Neural crest cell (in vitro differentiated cells): ENCODE results near the gene ISM1. TPM values are rescaled to one million over a fixed set of nuclear protein-coding genes. Genes with fewer than 3 reads are reported as not detected.

Source experiments
- DNase-seq: peaks from one replicate; pipeline ENCODE4 v3.0.0; 2021; ENCODE audit warnings: low read depth, mixed read lengths, low spot score
- H3K27ac Mint-ChIP-seq: one replicate; pipeline ENCODE4 v1.8.0; 2021; ENCODE audit warnings: mild to moderate bottlenecking, mixed read lengths; ENCODE audit not compliant: unreplicated experiment
- H3K27me3 Mint-ChIP-seq: 2 replicates; pipeline ENCODE4 v1.8.0; 2021; ENCODE audit warnings: low read depth, mild to moderate bottlenecking, mixed read lengths
- H3K36me3 Mint-ChIP-seq: 2 replicates; pipeline ENCODE4 v1.8.0; 2021; ENCODE audit warnings: low read depth, mild to moderate bottlenecking, mixed read lengths
- H3K4me1 Mint-ChIP-seq: 2 replicates; pipeline ENCODE4 v1.8.0; 2021; ENCODE audit warnings: mixed read lengths
- H3K4me3 Mint-ChIP-seq: one replicate; pipeline ENCODE4 v1.8.0; 2021; ENCODE audit warnings: mild to moderate bottlenecking, mixed read lengths
- H3K9me3 Mint-ChIP-seq: 2 replicates; pipeline ENCODE4 v1.8.0; 2021; ENCODE audit warnings: mixed read lengths
- total RNA-seq: library from RNA; stranded (reverse); gene quantifications from 2 replicates; pipeline ENCODE4 v1.2.1, GENCODE V29; 2021
- TF ChIP-seq, protein P1 (sequence below): fragments of 200-600 bp; sonication (generic); conservative IDR thresholded peaks from 2 replicates; pipeline ENCODE4 v1.5.0; 2021; ENCODE audit warnings: antibody characterized with exemption, mild to moderate bottlenecking

The ISM1 gene
- total RNA-seq, 1 donor from 2014 or later = 0.33 TPM

DNA sequence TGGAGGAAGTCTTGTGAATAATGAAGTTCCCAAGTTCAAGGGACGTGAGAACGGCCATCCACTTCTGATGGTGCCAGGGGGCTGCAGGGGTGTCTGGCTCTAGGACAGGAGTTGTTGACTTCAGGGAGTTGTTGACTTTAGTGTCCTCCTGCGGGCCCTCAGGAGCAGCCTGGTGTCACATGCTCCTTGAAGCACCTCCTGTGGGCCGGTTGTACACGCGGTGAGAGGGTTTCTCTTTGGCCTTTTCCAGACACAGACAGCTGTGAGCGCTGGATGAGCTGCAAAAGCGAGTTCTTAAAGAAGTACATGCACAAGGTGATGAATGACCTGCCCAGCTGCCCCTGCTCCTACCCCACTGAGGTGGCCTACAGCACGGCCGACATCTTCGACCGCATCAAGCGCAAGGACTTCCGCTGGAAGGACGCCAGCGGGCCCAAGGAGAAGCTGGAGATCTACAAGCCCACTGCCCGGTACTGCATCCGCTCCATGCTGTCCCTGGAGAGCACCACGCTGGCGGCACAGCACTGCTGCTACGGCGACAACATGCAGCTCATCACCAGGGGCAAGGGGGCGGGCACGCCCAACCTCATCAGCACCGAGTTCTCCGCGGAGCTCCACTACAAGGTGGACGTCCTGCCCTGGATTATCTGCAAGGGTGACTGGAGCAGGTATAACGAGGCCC, 77.8 kb downstream of the ISM1 start:
- Mint-ChIP-seq H3K36me3 (no peaks in the 10 kb centered on the region), H3K9me3 (no peaks in the 10 kb centered on the region), H3K4me3 (no peak overlapping the region), H3K4me1 (no peaks in the 10 kb centered on the region), H3K27me3 (no peaks in the 10 kb centered on the region), H3K27ac (no peak overlapping the region)
- no peak for DNase-seq
- TF ChIP-seq, protein P1, sequence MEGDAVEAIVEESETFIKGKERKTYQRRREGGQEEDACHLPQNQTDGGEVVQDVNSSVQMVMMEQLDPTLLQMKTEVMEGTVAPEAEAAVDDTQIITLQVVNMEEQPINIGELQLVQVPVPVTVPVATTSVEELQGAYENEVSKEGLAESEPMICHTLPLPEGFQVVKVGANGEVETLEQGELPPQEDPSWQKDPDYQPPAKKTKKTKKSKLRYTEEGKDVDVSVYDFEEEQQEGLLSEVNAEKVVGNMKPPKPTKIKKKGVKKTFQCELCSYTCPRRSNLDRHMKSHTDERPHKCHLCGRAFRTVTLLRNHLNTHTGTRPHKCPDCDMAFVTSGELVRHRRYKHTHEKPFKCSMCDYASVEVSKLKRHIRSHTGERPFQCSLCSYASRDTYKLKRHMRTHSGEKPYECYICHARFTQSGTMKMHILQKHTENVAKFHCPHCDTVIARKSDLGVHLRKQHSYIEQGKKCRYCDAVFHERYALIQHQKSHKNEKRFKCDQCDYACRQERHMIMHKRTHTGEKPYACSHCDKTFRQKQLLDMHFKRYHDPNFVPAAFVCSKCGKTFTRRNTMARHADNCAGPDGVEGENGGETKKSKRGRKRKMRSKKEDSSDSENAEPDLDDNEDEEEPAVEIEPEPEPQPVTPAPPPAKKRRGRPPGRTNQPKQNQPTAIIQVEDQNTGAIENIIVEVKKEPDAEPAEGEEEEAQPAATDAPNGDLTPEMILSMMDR = no peak

DNA sequence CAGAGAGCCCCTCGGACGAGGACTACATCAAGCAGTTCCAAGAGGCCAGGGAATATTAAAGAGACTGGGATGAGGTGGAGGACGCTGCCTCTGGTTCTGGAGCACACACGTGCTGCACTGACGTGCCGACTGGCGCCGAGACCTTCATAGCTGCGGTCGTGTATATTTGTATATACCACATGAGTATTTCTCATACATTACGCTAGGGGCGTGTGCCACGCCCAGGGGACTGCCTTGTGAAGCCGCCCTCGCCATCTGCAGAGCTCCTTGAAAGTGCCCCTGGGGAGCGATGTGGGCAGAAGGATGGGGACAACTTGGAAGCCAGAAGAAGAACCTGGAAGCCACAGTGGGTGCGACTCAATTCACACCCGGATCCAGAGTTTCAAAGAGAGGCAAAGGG, 78.3 kb downstream of the ISM1 start:
- TF ChIP-seq, protein P1 = no peak
- H3K4me3 Mint-ChIP-seq = no peak overlapping the region
- no peak overlapping the region for H3K27ac Mint-ChIP-seq
- H3K27me3 Mint-ChIP-seq = no peaks in the 10 kb centered on the region
- no peaks in the 10 kb centered on the region for H3K9me3 Mint-ChIP-seq
- no peaks in the 10 kb centered on the region for H3K4me1 Mint-ChIP-seq
- DNase-seq = no peak
- H3K36me3 Mint-ChIP-seq = no peaks in the 10 kb centered on the region

DNA sequence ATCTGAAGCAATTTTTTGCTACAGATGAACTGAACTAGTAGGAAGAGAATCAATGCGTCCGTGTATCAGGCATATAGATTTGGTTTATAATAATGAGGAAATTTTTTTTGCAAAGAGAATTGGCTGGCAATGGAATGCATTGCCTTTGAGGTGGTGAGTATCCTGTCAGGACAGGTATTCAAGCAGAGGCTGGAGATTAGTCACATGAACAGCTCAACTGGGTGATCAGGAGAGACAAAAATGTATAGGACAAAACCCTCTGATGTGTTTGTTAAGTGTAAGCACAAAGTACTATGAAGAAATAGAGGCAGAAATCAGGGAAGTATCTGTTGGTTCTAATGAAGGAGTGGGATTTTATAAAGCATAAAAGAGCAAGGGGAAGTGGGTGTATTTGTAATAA, 80.5 kb downstream of the ISM1 start:
- no peak for DNase-seq
- Mint-ChIP-seq H3K9me3 (no peaks in the 10 kb centered on the region), H3K36me3 (no peaks in the 10 kb centered on the region), H3K27ac (no peak overlapping the region), H3K27me3 (no peaks in the 10 kb centered on the region), H3K4me3 (no peak overlapping the region), H3K4me1 (no peaks in the 10 kb centered on the region)
- TF ChIP-seq, protein P1 = no peak

DNA sequence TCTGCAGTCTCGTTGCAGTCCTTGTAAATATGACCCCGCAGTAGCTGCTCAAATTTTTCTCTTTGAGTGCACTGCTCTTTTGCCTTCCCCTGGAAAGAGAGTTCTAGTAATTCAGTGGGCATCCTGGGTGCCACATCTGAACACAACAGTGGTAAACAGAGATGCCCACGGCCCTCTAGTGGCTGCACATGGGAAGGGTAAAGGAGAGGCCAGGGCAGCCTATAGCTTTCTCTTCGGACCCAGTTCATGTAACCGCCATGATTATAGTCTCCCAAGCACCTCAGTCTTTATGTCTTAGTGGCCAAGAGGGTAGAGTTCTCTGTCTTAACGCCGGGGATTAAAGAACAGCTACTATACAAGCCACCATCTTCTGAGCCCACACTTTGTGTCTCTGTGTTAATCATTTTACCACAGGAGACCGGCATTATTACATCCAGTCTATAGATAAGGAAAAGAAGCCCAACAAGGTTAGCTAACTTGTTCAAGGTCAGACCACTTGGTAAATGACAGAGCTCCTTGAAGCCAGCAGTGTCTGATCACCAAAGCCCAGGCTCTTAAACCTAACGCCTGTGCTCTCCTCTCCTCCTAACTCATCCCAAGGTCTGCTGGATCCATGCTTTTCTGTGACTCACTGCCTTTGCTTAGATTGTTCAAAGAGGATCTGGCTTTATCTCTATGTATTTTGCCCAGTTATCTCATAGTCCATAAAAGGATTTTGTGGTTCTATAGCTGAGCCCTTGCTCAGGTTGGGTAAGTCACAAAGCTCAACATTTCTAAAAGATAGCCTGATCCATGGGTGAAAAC, 81.8 kb downstream of the ISM1 start:
- Mint-ChIP-seq H3K36me3 (no peaks in the 10 kb centered on the region), H3K4me1 (peaks cover 4% of the 10 kb centered on the region), H3K27ac (no peak overlapping the region), H3K9me3 (peaks cover 2% of the 10 kb centered on the region), H3K4me3 (no peak overlapping the region), H3K27me3 (no peaks in the 10 kb centered on the region)
- TF ChIP-seq, protein P1 = peak; percentile 69
- DNase-seq = peak; percentile 30

DNA sequence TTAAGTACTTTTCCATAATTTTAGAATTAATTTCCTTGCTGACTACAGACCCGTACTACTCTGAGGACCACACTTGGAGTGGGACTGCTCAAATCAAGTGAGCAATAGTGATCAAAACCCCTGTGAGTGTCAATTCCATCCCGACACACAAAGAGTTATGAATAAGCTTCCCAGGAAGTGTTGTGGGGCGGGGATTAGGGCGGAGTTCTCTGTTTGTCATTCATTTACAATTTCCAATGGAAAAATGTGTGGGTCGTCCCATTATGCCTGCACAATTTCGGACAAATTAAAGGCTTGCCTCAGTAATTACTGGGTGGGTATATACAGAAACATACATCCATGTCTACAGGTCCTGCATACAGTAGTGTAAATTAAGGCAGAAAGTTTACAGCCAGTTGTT, 84.2 kb downstream of the ISM1 start:
- Mint-ChIP-seq H3K36me3 (no peaks in the 10 kb centered on the region), H3K4me1 (peaks cover 7% of the 10 kb centered on the region), H3K9me3 (peaks cover 2% of the 10 kb centered on the region), H3K27me3 (no peaks in the 10 kb centered on the region), H3K27ac (no peak overlapping the region), H3K4me3 (no peak overlapping the region)
- TF ChIP-seq, protein P1 = no peak
- no peak for DNase-seq
